ENCODE data around the gene TMEM184C.

GRCh38 chr4:147689067-147689466 is 71.9 kb downstream of the TMEM184C start:
- TF ChIP-seq CTCF (conservative IDR thresholded peaks at IDR 0.05; ENCODE audit: low read length) (no peak), EZH2phosphoT487 (IDR thresholded peaks at IDR 0.05; ENCODE audit: borderline replicate concordance, low read depth, low read length) (no peak)

Measured in OCI-LY7 (cell line).